Type B pancreatic cell (in vitro differentiated cells): ENCODE measurements around the gene MUC3A. TPM values are rescaled to one million over a fixed set of nuclear protein-coding genes. Genes with fewer than 3 reads are reported as not detected.
A peak's percentile ranks its signal among the peaks of the same experiment; 100 is the strongest.

Source experiments
- DNase-seq: peaks from one replicate; pipeline ENCODE4 v3.0.0; 2021; ENCODE audit warnings: mixed read lengths; ENCODE audit not compliant: unreplicated experiment; ENCODE audit errors: extremely low spot score
- H3K27ac Mint-ChIP-seq: 2 replicates; pipeline ENCODE4 v1.8.0; 2021; ENCODE audit warnings: mild to moderate bottlenecking, mixed read lengths
- H3K27me3 Mint-ChIP-seq: 2 replicates; pipeline ENCODE4 v1.8.0; 2021; ENCODE audit warnings: mixed read lengths
- H3K36me3 Mint-ChIP-seq: 2 replicates; pipeline ENCODE4 v1.8.0; 2021; ENCODE audit warnings: mixed read lengths
- H3K4me1 Mint-ChIP-seq: one replicate; pipeline ENCODE4 v1.8.0; 2021; ENCODE audit warnings: mixed read lengths; ENCODE audit not compliant: unreplicated experiment
- H3K4me3 Mint-ChIP-seq: 2 replicates; pipeline ENCODE4 v1.8.0; 2021; ENCODE audit warnings: mild to moderate bottlenecking, mixed read lengths
- H3K9me3 Mint-ChIP-seq: 2 replicates; pipeline ENCODE4 v1.8.0; 2021; ENCODE audit warnings: mixed read lengths
- CTCF ChIP-seq: fragments of 200-600 bp; sonication (generic); conservative IDR thresholded peaks from 2 replicates; pipeline ENCODE4 v1.5.0; 2021; ENCODE audit warnings: antibody characterized with exemption, mild to moderate bottlenecking
- total RNA-seq: library from RNA; stranded (reverse); gene quantifications from 2 replicates; pipeline ENCODE4 v1.2.1, GENCODE V29; 2021; ENCODE audit warnings: low replicate concordance

MUC3A gene
- total RNA-seq, 1 donor from 2014 or later, result 8.2 TPM

- no peak overlapping the region for H3K4me3 Mint-ChIP-seq
- no peaks in the 10 kb centered on the region for H3K9me3 Mint-ChIP-seq
- no peak for DNase-seq
- no peaks in the 10 kb centered on the region for H3K4me1 Mint-ChIP-seq
- TF ChIP-seq CTCF, result no peak
- no peak overlapping the region for H3K27ac Mint-ChIP-seq
- no peaks in the 10 kb centered on the region for H3K36me3 Mint-ChIP-seq
- peaks cover 21% of the 10 kb centered on the region for H3K27me3 Mint-ChIP-seq
Measured at GRCh38 chr7:101009629-101010028, 60.3 kb downstream of the MUC3A start.

- Mint-ChIP-seq H3K9me3 (no peaks in the 10 kb centered on the region), H3K4me3 (no peak overlapping the region), H3K27ac (no peak overlapping the region), H3K4me1 (no peaks in the 10 kb centered on the region), H3K27me3 (peaks cover 25% of the 10 kb centered on the region), H3K36me3 (no peaks in the 10 kb centered on the region)
- no peak for DNase-seq
- TF ChIP-seq CTCF, result no peak
Measured at GRCh38 chr7:101012931-101013330, 63.6 kb downstream of the MUC3A start.

DNA sequence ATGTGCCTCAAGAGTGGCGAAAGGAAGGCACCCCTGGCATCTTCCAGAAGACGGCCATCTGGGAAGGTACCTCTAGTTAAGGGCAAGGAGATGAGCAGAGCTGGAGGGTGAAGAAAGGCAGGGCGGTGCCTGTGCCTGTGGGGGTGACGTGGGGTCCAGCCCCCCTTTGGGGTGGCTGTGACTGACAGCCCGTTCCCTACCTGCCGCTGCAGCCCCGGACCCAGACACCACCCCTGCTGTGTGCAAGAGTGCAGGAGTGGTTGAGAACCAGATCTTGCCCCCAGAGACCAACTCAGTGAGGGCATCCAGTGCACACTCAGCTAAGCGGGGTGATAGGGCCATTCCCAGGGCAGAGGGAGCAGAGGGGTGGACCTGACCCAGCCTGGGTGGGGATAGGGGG lies 66.3 kb downstream of the MUC3A start:
- H3K36me3 Mint-ChIP-seq, result no peaks in the 10 kb centered on the region

DNA sequence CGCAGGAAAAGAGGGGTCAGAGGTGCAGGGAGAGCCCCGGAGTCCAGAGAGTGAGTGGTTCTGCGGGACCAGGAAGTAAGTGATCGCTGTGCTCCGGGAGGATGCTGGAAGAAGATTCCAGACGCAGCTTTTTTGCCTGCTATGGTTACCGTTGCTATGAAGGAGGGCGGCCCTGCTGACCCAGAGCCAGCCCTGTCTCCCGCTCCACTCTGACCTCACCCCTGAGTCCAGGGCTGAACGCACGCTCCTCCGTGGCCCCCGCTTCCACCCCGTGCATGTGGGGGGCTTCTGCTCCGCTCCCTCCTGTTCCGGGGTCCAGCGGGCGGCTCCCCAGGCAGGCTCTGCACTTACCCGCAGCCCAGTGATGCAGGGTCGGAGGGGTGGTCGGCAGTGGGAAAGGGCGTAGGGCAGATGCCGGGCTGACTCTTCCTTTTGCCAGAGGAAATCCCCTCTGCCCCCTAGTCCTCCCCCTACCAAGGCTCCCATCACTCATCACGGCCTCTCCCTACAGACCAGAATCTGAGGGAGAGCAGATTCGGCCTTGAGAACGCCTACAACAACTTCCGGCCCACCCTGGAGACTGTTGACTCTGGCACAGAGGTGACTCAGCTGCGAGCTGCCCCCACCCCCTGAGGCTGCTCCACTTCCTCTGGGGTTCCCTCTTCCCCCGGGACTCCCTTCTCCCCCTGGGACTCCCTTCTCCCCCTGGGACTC lies 67.9 kb downstream of the MUC3A start:
- TF ChIP-seq CTCF, result no peak
- H3K36me3 Mint-ChIP-seq, result no peaks in the 10 kb centered on the region
- H3K27ac Mint-ChIP-seq, result peak overlapping the region; percentile 43
- H3K4me1 Mint-ChIP-seq, result no peaks in the 10 kb centered on the region
- H3K4me3 Mint-ChIP-seq, result peak overlapping the region; percentile 73
- no peaks in the 10 kb centered on the region for H3K9me3 Mint-ChIP-seq
- H3K27me3 Mint-ChIP-seq, result peaks cover 20% of the 10 kb centered on the region
- no peak for DNase-seq

More for the DNA sequence above, 66.3 kb downstream of the MUC3A start:
- Mint-ChIP-seq H3K9me3 (no peaks in the 10 kb centered on the region), H3K27ac (no peak overlapping the region), H3K27me3 (peaks cover 9% of the 10 kb centered on the region), H3K4me1 (no peaks in the 10 kb centered on the region), H3K4me3 (no peak overlapping the region)
- no peak for DNase-seq
- TF ChIP-seq CTCF, result no peak

Other genes starting within 250 kb of the MUC3A start
- 39.2 and 41.0 TPM in 2 replicates for gene POP7, start 243.4 kb upstream of the MUC3A start, total RNA-seq
- gene EPO, start 229.1 kb upstream of the MUC3A start, total RNA-seq, result 0.22 and 0.40 TPM in 2 replicates
- not detected in 2 replicates for gene ZAN, start 215.9 kb upstream of the MUC3A start, total RNA-seq
- gene EPHB4, start 122.0 kb upstream of the MUC3A start, total RNA-seq, result 69.3 and 78.4 TPM in 2 replicates
- gene SLC12A9, start 96.8 kb upstream of the MUC3A start, total RNA-seq, result 31.4 and 37.1 TPM in 2 replicates
- gene TRIP6, start 82.1 kb upstream of the MUC3A start, total RNA-seq, result 78.9 and 84.7 TPM in 2 replicates
- 168 and 239 TPM in 2 replicates for gene SRRT, start 74.4 kb upstream of the MUC3A start, total RNA-seq
- 4.4 and 6.3 TPM in 2 replicates for gene UFSP1, start 59.8 kb upstream of the MUC3A start, total RNA-seq
- gene ACHE, start 53.6 kb upstream of the MUC3A start, total RNA-seq, result 7.1 and 10.4 TPM in 2 replicates
- gene MUC12, start 20.0 kb downstream of the MUC3A start, total RNA-seq, result 0.50 and 1.6 TPM in 2 replicates
- gene MUC17, start 70.5 kb downstream of the MUC3A start, total RNA-seq, result 0.53 and 1.5 TPM in 2 replicates
- 22.2 and 40.1 TPM in 2 replicates for gene TRIM56, start 135.9 kb downstream of the MUC3A start, total RNA-seq
- 0.14 and 1.5 TPM in 2 replicates for gene SERPINE1, start 177.6 kb downstream of the MUC3A start, total RNA-seq
- 59.8 and 98.8 TPM in 2 replicates for gene AP1S1, start 204.9 kb downstream of the MUC3A start, total RNA-seq
- 4.2 and 4.4 TPM in 2 replicates for gene VGF, start 216.0 kb downstream of the MUC3A start, total RNA-seq
- not detected in 2 replicates for gene NAT16, start 230.8 kb downstream of the MUC3A start, total RNA-seq